ENCODE data around the gene PLP1.
A peak's percentile ranks its signal among the peaks of the same experiment; 100 is the strongest.

PLP1 gene

DNA sequence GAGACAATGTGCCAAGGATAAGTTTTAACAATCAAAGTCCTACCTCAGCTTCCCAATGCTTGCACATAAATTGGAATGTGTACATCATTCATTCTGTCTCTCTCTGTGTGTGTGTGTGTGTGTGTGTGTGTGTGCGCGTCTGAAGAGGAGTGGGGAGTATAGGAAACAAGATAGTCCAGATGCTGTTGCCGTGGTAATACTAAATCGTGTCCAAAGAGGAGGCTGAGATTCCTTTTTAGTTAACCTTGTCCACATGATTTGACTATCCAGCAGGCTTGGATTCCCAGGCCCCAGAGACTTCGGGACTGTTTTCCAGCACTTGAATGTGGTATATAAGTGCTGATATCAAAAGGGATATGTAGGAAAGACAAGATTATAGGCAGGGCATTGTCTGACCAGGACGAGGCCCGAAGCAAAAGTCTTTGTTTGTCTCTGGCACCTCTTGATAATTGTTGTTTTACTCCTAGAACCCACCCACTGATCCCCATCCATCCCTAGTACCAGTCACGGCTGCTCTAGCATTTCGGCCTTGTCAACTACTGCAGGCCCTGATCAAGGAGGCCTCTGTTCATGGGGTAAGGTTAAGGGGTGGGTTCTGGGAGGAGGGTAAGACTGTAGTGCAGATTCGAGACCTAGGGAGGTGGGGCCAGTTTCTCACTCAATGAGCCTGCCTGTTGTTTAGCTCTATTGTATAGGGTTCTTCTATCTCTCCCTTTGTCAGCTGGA, 3.9 kb downstream of the PLP1 start:
- peaks cover 88% of the 10 kb centered on the region for H3K36me3 ChIP-seq (ENCODE audit: control insufficient read depth, insufficient read depth, low read length)
- H3K9me3 ChIP-seq (ENCODE audit: control insufficient read depth, insufficient read depth, low read length) = no peaks in the 10 kb centered on the region
- H3K27me3 ChIP-seq (ENCODE audit: control insufficient read depth, insufficient read depth, low read length) = no peaks in the 10 kb centered on the region
- no peak overlapping the region for H3K4me3 ChIP-seq (ENCODE audit: low read depth, low read length)
- H3K27ac ChIP-seq (ENCODE audit: low read depth, low read length) = no peak overlapping the region
- no peak overlapping the region for H3K9ac ChIP-seq (ENCODE audit: low read depth, low read length)
- 0 out of 2 replicates have a peak, but pooled peaks cover 6% of the 10 kb centered on the region for H3K4me1 ChIP-seq (ENCODE audit: control insufficient read depth, insufficient read depth, low read length)

DNA sequence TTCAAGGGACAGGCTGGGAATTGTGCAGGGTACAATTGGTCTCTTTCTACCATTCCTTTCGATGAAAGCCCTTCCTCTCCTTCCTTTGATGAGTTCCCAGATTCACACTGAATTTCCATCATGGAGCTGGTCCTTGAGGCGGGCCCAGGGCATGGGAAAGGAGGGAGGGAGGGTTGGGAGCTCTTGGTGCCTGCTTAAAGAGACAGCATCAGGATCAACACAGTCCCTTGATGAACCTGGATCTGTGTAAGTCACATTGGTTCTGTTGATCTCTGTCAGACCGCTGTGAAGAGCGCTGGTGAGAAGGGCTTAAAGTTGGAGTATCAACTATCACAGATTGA, 4.4 kb downstream of the PLP1 start:
- H3K9me3 ChIP-seq (ENCODE audit: control insufficient read depth, insufficient read depth, low read length) = no peaks in the 10 kb centered on the region
- H3K9ac ChIP-seq (ENCODE audit: low read depth, low read length) = no peak overlapping the region
- H3K4me1 ChIP-seq (ENCODE audit: control insufficient read depth, insufficient read depth, low read length) = 0 out of 2 replicates have a peak, but pooled peaks cover 6% of the 10 kb centered on the region
- no peak overlapping the region for H3K4me3 ChIP-seq (ENCODE audit: low read depth, low read length)
- no peaks in the 10 kb centered on the region for H3K27me3 ChIP-seq (ENCODE audit: control insufficient read depth, insufficient read depth, low read length)
- no peak overlapping the region for H3K27ac ChIP-seq (ENCODE audit: low read depth, low read length)
- peaks cover 93% of the 10 kb centered on the region for H3K36me3 ChIP-seq (ENCODE audit: control insufficient read depth, insufficient read depth, low read length)

DNA sequence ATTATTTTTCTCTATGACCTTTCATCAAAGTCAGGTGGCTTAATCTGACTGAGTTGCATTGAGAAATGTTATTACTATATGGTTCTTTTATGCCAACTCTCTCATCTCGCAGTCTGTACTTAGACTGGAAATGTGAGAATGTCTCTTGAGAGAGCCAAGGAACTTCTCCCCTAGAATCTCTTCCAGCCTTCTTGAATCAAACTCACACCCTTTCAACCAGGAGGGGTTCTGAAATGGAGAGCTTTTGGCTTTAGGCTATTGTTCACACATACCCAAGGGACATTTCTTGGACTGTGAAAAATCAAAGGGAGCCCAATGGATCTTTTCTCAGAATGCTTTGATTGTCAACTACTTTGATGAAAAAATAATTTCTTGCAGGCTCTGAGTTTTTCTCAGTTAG, 5.1 kb downstream of the PLP1 start:
- no peaks in the 10 kb centered on the region for H3K27me3 ChIP-seq (ENCODE audit: control insufficient read depth, insufficient read depth, low read length)
- H3K36me3 ChIP-seq (ENCODE audit: control insufficient read depth, insufficient read depth, low read length) = peaks cover 96% of the 10 kb centered on the region
- no peak overlapping the region for H3K27ac ChIP-seq (ENCODE audit: low read depth, low read length)
- no peaks in the 10 kb centered on the region for H3K9me3 ChIP-seq (ENCODE audit: control insufficient read depth, insufficient read depth, low read length)
- H3K4me3 ChIP-seq (ENCODE audit: low read depth, low read length) = no peak overlapping the region
- H3K4me1 ChIP-seq (ENCODE audit: control insufficient read depth, insufficient read depth, low read length) = no peaks in the 10 kb centered on the region
- H3K9ac ChIP-seq (ENCODE audit: low read depth, low read length) = no peak overlapping the region

DNA sequence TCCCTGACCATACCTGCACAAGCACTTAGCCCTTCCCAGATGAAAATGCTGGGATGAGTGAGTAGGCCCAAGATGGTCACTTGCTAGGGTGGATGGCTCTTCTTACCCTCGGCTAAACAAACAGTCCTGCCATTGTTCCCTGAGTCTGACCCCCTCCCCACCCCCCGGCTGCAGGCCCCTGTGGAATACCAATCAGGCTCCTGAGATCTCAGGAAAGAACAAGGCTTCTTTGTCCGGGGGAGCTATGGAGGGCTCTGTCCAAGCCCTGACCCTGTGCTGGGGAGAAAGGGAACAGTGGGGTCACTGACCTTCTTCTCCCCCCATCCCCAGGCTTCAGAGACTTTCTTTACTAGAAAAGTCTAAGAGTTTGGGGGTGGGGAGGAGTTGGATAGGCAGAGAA, 6.0 kb downstream of the PLP1 start:
- no peak overlapping the region for H3K27ac ChIP-seq (ENCODE audit: low read depth, low read length)
- peaks cover 96% of the 10 kb centered on the region for H3K36me3 ChIP-seq (ENCODE audit: control insufficient read depth, insufficient read depth, low read length)
- H3K9ac ChIP-seq (ENCODE audit: low read depth, low read length) = no peak overlapping the region

DNA sequence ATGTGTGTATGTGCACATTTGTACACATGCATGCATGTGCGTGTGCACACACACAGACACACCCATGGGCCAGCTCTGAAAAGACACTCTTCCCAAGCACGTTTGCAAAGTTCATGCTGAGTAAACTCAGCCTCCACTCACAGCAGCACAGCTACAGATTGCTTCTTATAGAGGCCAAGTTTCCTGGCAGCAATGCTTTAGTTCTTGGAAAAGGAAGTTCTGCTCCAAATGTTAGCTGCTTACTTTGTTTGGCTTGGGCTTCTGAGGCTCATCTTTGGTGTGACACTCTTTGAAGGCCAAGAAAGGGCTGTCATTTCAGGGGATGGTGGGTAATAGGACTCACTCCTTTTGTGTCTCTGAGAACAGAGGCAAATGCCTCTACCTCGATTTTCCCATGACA, 6.6 kb downstream of the PLP1 start:
- Histone ChIP-seq H3K27me3 (ENCODE audit: control insufficient read depth, insufficient read depth, low read length) (0 out of 2 replicates have a peak, but pooled peaks cover 2% of the 10 kb centered on the region), H3K9ac (ENCODE audit: low read depth, low read length) (no peak overlapping the region), H3K36me3 (ENCODE audit: control insufficient read depth, insufficient read depth, low read length) (peaks cover 96% of the 10 kb centered on the region), H3K4me3 (ENCODE audit: low read depth, low read length) (no peak overlapping the region), H3K4me1 (ENCODE audit: control insufficient read depth, insufficient read depth, low read length) (no peaks in the 10 kb centered on the region), H3K27ac (ENCODE audit: low read depth, low read length) (no peak overlapping the region), H3K9me3 (ENCODE audit: control insufficient read depth, insufficient read depth, low read length) (no peaks in the 10 kb centered on the region)

More for the DNA sequence above, 6.0 kb downstream of the PLP1 start:
- H3K4me1 ChIP-seq (ENCODE audit: control insufficient read depth, insufficient read depth, low read length) = no peaks in the 10 kb centered on the region
- no peaks in the 10 kb centered on the region for H3K9me3 ChIP-seq (ENCODE audit: control insufficient read depth, insufficient read depth, low read length)
- no peak overlapping the region for H3K4me3 ChIP-seq (ENCODE audit: low read depth, low read length)
- H3K27me3 ChIP-seq (ENCODE audit: control insufficient read depth, insufficient read depth, low read length) = no peaks in the 10 kb centered on the region

DNA sequence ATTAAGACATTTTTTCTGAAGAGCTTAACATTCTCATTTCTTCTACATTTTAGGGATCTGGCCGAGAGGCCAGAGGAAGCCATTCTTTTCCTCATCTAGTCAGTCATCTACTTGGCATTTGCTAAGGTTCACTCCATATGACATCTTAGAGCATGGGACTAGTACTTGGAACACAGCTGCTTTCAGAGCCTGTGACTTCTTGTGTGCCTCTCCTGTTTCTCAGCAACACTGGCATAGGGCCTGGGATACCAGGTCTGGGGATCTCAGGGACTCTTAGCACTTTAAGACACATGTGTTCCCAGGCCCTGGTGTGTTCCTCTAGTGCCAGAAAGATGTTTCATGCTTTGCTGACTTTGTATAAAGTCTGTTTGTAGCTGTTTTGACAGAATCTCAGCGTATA, 7.3 kb downstream of the PLP1 start:
- no peak overlapping the region for H3K4me3 ChIP-seq (ENCODE audit: low read depth, low read length)
- peaks cover 96% of the 10 kb centered on the region for H3K36me3 ChIP-seq (ENCODE audit: control insufficient read depth, insufficient read depth, low read length)
- no peaks in the 10 kb centered on the region for H3K9me3 ChIP-seq (ENCODE audit: control insufficient read depth, insufficient read depth, low read length)
- H3K27ac ChIP-seq (ENCODE audit: low read depth, low read length) = no peak overlapping the region
- H3K9ac ChIP-seq (ENCODE audit: low read depth, low read length) = no peak overlapping the region
- 0 out of 2 replicates have a peak, but pooled peaks cover 2% of the 10 kb centered on the region for H3K27me3 ChIP-seq (ENCODE audit: control insufficient read depth, insufficient read depth, low read length)
- H3K4me1 ChIP-seq (ENCODE audit: control insufficient read depth, insufficient read depth, low read length) = no peaks in the 10 kb centered on the region

DNA sequence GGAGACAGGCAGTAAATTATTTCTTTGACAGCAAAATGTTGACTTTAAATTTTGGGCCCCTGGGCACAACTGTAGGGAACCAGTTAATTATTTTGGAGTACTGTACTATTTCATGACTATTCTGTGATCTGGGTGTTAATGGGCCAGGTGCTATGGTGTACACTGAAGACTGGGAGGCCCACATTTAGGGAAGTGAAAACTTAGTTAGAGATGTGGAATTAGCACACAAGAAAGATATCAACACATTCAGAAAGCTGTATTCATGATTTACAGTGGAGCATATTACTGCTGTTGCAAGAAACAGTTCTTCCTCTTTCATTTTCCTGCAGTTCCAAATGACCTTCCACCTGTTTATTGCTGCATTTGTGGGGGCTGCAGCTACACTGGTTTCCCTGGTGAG, 12.4 kb downstream of the PLP1 start:
- Histone ChIP-seq H3K27me3 (ENCODE audit: control insufficient read depth, insufficient read depth, low read length) (0 out of 2 replicates have a peak, but pooled peaks cover 2% of the 10 kb centered on the region), H3K4me3 (ENCODE audit: low read depth, low read length) (no peak overlapping the region), H3K9me3 (ENCODE audit: control insufficient read depth, insufficient read depth, low read length) (no peaks in the 10 kb centered on the region), H3K4me1 (ENCODE audit: control insufficient read depth, insufficient read depth, low read length) (no peaks in the 10 kb centered on the region), H3K27ac (ENCODE audit: low read depth, low read length) (no peak overlapping the region), H3K9ac (ENCODE audit: low read depth, low read length) (no peak overlapping the region), H3K36me3 (ENCODE audit: control insufficient read depth, insufficient read depth, low read length) (peaks cover 87% of the 10 kb centered on the region)

DNA sequence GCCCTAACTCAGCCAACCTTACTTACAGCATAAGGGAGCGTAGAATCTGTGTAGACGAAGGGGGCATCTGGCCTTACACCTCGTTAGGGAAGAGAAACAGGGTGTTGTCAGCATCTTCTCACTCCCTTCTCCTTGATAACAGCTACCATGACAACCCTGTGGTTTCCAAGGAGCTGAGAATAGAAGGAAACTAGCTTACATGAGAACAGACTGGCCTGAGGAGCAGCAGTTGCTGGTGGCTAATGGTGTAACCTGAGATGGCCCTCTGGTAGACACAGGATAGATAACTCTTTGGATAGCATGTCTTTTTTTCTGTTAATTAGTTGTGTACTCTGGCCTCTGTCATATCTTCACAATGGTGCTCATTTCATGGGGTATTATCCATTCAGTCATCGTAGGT, 14.6 kb downstream of the PLP1 start:
- Histone ChIP-seq H3K27me3 (ENCODE audit: control insufficient read depth, insufficient read depth, low read length) (0 out of 2 replicates have a peak, but pooled peaks cover 2% of the 10 kb centered on the region), H3K9me3 (ENCODE audit: control insufficient read depth, insufficient read depth, low read length) (no peaks in the 10 kb centered on the region), H3K9ac (ENCODE audit: low read depth, low read length) (no peak overlapping the region), H3K27ac (ENCODE audit: low read depth, low read length) (no peak overlapping the region), H3K36me3 (ENCODE audit: control insufficient read depth, insufficient read depth, low read length) (peaks cover 68% of the 10 kb centered on the region), H3K4me3 (ENCODE audit: low read depth, low read length) (no peak overlapping the region), H3K4me1 (ENCODE audit: control insufficient read depth, insufficient read depth, low read length) (no peaks in the 10 kb centered on the region)

DNA sequence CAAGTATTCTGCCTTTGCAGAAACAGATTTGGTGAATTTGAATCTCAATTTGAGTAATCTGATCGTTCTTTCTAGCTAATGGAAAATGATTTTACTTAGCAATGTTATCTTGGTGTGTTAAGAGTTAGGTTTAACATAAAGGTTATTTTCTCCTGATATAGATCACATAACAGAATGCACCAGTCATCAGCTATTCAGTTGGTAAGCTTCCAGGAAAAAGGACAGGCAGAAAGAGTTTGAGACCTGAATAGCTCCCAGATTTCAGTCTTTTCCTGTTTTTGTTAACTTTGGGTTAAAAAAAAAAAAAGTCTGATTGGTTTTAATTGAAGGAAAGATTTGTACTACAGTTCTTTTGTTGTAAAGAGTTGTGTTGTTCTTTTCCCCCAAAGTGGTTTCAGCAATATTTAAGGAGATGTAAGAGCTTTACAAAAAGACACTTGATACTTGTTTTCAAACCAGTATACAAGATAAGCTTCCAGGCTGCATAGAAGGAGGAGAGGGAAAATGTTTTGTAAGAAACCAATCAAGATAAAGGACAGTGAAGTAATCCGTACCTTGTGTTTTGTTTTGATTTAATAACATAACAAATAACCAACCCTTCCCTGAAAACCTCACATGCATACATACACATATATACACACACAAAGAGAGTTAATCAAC, 15.3 kb downstream of the PLP1 start:
- Histone ChIP-seq H3K4me3 (ENCODE audit: low read depth, low read length) (no peak overlapping the region), H3K36me3 (ENCODE audit: control insufficient read depth, insufficient read depth, low read length) (peaks cover 61% of the 10 kb centered on the region)

DNA sequence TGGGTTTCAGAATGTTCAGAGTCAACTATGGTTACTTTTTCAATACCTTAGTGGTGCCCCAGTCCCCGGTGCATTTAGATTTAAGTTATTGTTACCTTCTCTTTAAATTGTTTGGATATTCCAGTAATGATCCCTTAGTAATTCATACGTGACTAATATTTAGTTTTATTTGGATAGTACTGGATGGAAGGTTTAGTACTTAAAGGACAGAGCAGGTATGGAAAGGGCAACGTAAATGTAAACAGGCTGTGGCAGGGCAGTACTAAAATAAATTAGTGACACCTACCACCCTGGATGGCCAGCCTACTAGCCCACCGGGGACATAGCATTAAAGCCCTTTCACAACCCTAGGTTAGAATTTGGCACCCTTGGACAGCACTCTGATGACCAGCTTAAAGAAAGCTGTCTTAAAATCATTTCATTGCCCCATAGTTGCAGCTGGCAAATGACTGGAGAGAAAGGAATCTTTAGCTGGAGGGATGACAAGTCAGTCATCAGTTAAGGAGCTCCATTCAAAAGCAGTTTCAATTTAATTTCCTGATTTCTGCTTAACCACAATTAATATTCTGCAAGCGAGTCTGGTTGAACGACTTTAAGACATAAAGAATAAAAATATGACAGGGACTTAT, 16.4 kb downstream of the PLP1 start:
- peaks cover 50% of the 10 kb centered on the region for H3K36me3 ChIP-seq (ENCODE audit: control insufficient read depth, insufficient read depth, low read length)
- no peaks in the 10 kb centered on the region for H3K27me3 ChIP-seq (ENCODE audit: control insufficient read depth, insufficient read depth, low read length)
- no peaks in the 10 kb centered on the region for H3K4me1 ChIP-seq (ENCODE audit: control insufficient read depth, insufficient read depth, low read length)
- peak overlapping the region; percentile 31 for H3K27ac ChIP-seq (ENCODE audit: low read depth, low read length)
- H3K9me3 ChIP-seq (ENCODE audit: control insufficient read depth, insufficient read depth, low read length) = no peaks in the 10 kb centered on the region
- H3K9ac ChIP-seq (ENCODE audit: low read depth, low read length) = no peak overlapping the region
- no peak overlapping the region for H3K4me3 ChIP-seq (ENCODE audit: low read depth, low read length)

More for the DNA sequence above, 15.3 kb downstream of the PLP1 start:
- Histone ChIP-seq H3K27ac (ENCODE audit: low read depth, low read length) (no peak overlapping the region), H3K9me3 (ENCODE audit: control insufficient read depth, insufficient read depth, low read length) (no peaks in the 10 kb centered on the region), H3K4me1 (ENCODE audit: control insufficient read depth, insufficient read depth, low read length) (no peaks in the 10 kb centered on the region), H3K9ac (ENCODE audit: low read depth, low read length) (no peak overlapping the region), H3K27me3 (ENCODE audit: control insufficient read depth, insufficient read depth, low read length) (0 out of 2 replicates have a peak, but pooled peaks cover 2% of the 10 kb centered on the region)

DNA sequence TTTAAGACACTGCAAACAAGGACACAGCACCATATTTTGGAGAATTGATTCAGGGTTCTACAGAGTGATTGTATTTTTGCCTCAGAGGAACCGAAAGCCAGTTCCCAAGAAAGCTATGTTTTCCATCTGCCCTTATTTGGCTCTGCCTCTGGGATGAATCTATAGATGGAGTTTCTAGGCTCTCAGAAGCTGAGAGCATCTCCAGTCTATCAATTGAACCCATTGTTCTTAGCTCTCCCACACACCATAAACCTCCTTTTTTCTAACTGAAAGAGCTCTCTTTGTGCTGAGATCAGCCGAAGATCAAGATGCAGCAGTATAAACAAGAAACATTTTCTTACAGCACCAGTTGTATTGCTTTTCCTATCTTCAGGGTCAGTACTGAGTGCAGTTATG, 16.9 kb downstream of the PLP1 start:
- no peak overlapping the region for H3K9ac ChIP-seq (ENCODE audit: low read depth, low read length)
- H3K4me1 ChIP-seq (ENCODE audit: control insufficient read depth, insufficient read depth, low read length) = no peaks in the 10 kb centered on the region
- H3K36me3 ChIP-seq (ENCODE audit: control insufficient read depth, insufficient read depth, low read length) = peaks cover 45% of the 10 kb centered on the region
- H3K4me3 ChIP-seq (ENCODE audit: low read depth, low read length) = no peak overlapping the region
- no peaks in the 10 kb centered on the region for H3K9me3 ChIP-seq (ENCODE audit: control insufficient read depth, insufficient read depth, low read length)
- peak overlapping the region; percentile 31 for H3K27ac ChIP-seq (ENCODE audit: low read depth, low read length)
- no peaks in the 10 kb centered on the region for H3K27me3 ChIP-seq (ENCODE audit: control insufficient read depth, insufficient read depth, low read length)

Measured in HUES48 (cell line).